Ishikawa (cell line): ENCODE measurements around the gene COIL.

Experiments
- CEBPB ChIP-seq: IDR thresholded peaks from 2 replicates; pipeline ENCODE4 v1.6.1; 2012
- EGR1 ChIP-seq: IDR thresholded peaks from 2 replicates; pipeline ENCODE4 v1.6.1; 2012
- TEAD4 ChIP-seq: IDR thresholded peaks from 2 replicates; pipeline ENCODE4 v1.6.1; 2012

DNA sequence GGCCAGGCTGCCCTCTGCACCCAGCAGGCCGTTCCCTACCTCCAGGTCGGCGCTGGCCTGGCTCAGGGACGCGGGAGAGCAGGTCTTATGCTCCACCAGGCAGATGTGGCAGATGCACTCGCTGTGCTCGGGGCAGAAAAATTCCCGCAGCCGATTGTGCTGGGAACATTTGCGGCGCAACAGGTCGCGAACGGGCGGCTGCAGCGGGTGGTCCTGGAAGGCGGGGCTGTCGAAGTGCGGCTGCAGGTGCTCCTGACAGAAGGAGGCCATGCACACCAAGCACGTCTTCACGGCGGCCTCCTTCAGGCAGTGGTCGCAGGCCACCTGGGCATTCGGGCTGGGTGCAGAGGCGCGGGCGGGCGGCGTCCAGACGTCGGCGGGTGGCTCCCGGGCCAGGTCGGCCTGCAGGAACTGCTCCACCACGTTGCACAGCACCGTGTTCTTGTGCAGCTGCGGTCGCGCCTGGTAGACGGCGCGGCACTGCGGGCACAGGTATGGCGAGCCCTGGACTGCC is 47.4 kb downstream of the COIL start:
- no peak for TF ChIP-seq TEAD4
- TF ChIP-seq EGR1: no peak
- no peak for TF ChIP-seq CEBPB
